Measurements from ENCODE around the gene CDT1.
A peak's percentile ranks its signal among the peaks of the same experiment; 100 is the strongest.

Gene CDT1

GRCh38 chr16:88842806-88843205 lies 39.2 kb downstream of the CDT1 start:
- CTCF ChIA-PET, result no interaction called here

GRCh38 chr16:88843256-88843655 lies 39.7 kb downstream of the CDT1 start:
- ChIA-PET CTCF (no interaction called here), POLR2A (ENCODE audit: low non-redundant PET) (no interaction called here)
- H3K27ac ChIP-seq, result no peak overlapping the region
- no peak for DNase-seq (ENCODE audit: low spot score)
- no peak for TF ChIP-seq CTCF (conservative IDR thresholded peaks at IDR 0.05; ENCODE audit: low read depth)

More at GRCh38 chr16:88842806-88843205, 39.2 kb downstream of the CDT1 start:
- no peak overlapping the region for H3K27ac ChIP-seq
- POLR2A ChIA-PET (ENCODE audit: low non-redundant PET), result no interaction called here
- DNase-seq (ENCODE audit: low spot score), result no peak
- TF ChIP-seq CTCF (conservative IDR thresholded peaks at IDR 0.05; ENCODE audit: low read depth), result no peak

DNA sequence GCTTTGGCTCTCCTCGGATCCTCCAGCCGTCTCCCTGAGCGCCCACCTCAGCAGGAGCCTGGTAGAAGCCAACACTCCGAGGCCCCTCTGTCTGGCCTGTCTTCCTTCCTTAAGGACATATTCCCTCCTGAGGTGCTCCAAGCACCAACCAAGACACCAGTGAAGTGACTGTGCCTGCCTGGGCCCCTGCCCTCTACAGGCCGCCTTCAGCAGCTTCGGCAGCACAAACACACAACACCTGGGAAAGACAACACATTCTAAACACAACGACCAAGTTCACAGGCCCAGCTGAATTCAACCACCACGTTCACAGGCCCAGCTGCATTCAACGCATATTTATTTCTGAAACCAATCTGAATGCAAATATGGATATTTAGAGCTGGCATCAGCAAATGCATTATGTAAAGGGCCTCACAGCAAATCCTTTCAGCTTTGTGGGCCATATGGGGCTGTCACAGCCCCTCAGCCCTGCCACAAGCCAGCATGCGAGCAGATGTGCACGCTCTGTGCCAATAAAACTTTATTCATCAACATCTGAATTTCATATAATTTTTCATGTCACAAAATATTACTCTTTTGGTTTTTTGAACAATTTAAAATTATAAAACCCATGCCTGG lies 40.9 kb downstream of the CDT1 start:
- peak overlapping the region; percentile 38 for H3K27ac ChIP-seq
- no peak for TF ChIP-seq CTCF (conservative IDR thresholded peaks at IDR 0.05; ENCODE audit: low read depth)
- DNase-seq (ENCODE audit: low spot score), result no peak
- CTCF ChIA-PET, result no interaction called here
- POLR2A ChIA-PET (ENCODE audit: low non-redundant PET), result no interaction called here

DNA sequence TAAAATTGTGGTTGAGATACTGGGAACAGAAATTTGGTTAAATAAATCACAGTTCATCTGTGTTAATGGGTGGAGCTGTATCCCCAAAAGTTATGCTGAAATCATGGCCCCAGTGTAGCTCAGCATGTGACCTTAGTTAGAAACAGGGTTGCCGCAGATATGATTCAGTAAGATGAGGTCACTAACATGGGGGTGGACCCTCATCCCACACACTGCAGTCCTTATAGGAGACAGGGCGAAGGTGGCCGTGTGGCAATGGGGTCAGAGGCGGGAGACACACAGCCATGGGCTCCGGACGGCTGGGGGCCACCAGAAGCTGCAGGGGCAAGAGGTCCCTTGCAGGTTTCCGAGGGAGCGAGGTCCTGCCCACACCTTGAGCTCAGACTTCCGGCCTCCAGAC lies 42.5 kb downstream of the CDT1 start:
- ChIA-PET POLR2A (ENCODE audit: low non-redundant PET) (no interaction called here), CTCF (interaction anchor here (0.6 kb wide), 1 partner anchor 418 kb away, joined by 4 read pairs; no protein-coding TSS in a partner anchor)
- no peak for TF ChIP-seq CTCF (conservative IDR thresholded peaks at IDR 0.05; ENCODE audit: low read depth)
- no peak overlapping the region for H3K27ac ChIP-seq
- DNase-seq (ENCODE audit: low spot score), result no peak

DNA sequence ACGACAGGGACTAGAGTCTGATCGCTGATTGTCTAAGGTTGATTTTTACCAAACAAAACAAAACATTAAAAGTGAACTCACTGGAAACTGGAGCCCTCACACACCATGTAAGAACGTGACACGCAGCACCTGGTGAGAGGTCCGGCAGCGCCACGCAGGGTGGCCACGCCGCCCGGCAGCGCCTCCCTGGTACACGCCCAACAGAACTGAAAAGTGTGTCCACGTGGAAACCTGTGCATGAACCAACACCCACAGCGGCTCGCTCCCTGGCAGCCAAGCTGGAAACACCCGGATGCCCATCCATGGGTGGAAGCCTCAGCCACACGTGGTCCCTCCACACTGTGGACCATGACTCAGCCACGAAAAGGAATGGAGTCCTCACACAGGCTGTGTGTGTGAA lies 44.1 kb downstream of the CDT1 start:
- POLR2A ChIA-PET (ENCODE audit: low non-redundant PET), result no interaction called here
- H3K27ac ChIP-seq, result peak overlapping the region; percentile 16; the same call in 1 of the 2 replicates
- DNase-seq (ENCODE audit: low spot score), result no peak
- no peak for TF ChIP-seq CTCF (conservative IDR thresholded peaks at IDR 0.05; ENCODE audit: low read depth)
- CTCF ChIA-PET, result no interaction called here

DNA sequence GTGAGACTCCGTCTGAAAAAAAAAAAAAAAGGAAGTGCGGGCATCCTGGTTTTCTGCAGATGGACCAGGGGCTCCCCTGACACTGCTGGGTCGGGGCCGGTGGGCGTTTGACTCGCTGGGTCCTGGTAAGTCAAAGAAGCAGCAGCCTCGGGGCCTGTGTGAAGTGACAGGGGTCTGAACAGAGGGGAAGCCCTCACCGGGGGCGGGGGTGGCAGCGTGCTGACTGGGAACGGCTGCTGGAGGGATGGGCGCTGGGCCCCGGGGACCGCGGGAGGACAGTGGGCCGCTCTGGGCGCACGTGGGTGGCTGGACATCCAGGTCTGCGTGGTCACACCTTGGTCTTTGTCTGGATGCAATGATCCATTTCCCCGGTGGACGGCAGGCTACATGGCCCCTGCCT lies 45.0 kb downstream of the CDT1 start:
- TF ChIP-seq CTCF (conservative IDR thresholded peaks at IDR 0.05; ENCODE audit: low read depth), result no peak
- H3K27ac ChIP-seq, result no peak overlapping the region; the same call in 1 of the 2 replicates
- ChIA-PET POLR2A (ENCODE audit: low non-redundant PET) (no interaction called here), CTCF (no interaction called here)
- DNase-seq (ENCODE audit: low spot score), result no peak
